NCI-H524 treated with DMSO at 0.1 percent for 48 hours (cell line): ENCODE results near the gene RALGPS2.

Experiments
- DNase-seq: peaks from one replicate; lab custom pipeline; 2025; lab: John Stamatoyannopoulos, UW

Gene RALGPS2

DNA sequence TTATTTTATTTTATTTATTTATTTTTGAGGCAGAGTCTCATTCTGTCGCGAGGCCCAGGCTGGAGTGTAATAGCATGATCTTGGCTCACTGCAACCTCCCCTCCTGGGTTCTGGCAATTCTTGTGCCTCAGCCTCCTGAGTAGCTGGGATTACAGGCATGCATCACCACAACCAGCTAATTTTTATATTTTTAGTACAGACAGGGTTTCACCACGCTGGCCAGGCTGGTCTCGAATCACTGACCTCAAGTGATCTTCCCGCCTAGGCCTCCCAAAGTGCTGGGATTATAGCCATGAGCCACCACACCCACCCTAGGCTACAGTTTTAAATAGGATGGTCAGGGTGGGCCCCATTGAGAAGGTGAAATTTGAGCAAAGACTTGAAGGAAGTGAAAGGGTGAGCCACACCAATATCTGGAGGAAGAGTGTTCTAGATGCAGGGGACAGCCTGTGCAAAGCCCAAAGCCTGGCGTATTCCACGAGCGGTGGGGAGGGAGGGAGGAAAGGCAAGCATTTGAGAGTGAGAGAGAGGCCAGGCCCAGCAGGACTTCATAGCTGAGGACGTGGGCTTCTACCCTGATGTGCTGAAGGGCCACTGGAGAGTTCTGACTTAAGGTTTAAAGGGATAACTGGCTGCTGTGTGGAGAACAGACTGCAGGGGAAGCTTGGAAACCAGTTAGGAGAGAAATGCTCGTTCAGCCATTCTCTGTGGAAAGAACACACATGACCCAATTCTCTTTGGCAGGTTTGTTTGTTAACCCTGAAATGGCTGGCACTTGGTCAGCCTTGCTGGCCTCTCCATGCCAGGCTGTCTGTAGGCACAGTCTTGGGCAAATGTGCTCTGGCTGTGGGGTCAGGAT lies 238.0 kb downstream of the RALGPS2 start:
- no peak for DNase-seq

DNA sequence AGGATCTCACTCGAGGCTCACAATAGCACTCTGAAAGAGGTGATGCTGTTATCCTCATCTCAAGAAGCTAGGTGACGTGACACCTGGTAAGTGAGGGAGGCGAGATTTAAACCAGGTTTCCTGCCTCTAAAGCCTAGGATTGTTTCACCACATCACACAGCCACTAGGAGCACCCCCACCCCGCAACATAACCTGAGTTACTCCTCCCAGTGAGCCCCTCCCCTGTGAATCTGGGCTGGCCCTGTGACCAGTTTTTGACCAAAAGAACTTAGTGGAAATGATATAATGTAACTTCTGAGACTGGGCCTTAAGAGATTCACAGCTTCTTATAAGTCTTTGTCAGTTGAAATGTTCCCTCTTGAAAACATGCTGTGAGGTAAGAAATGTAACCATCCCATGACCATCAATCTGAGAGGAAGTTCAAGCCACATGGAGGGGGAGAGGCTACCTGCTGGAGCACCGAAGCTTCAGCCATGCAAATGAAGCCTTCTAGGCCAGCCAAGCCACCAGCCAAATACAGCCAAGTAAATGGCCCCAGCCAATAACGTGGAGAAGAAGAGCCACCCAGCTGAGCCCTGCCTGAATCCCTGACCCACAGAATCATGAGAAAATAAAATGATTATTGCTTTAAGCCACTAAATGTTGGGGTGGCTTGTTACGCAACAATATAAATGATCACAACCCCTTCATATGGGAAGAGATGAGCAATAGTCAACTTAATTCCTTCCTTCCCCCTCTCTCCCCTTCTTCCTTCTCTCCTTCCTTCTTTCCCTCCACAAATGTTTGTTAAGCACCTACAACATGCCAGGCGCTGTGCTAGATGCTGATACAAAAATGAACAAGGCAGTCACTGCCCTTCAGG lies 239.7 kb downstream of the RALGPS2 start:
- DNase-seq, result no peak

DNA sequence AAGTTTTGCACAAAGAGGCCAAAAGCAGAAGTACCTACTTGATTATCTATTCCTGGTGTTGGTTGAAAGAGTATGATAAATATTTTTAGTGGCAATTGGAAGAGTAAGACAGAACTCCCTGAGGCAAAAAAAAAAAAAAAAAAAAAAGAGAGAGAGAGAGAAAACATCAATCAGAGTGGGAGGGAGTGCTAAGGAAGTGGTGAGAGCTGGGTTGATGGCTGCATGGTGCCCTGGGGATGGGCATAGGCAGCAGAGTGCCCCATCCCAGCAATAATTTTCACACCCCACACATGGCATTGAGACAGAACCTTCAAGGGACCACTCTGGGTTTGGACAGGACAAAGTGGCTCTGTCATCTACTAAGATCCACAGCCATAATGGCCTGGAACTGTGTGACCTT lies 241.3 kb downstream of the RALGPS2 start:
- DNase-seq, result no peak

DNA sequence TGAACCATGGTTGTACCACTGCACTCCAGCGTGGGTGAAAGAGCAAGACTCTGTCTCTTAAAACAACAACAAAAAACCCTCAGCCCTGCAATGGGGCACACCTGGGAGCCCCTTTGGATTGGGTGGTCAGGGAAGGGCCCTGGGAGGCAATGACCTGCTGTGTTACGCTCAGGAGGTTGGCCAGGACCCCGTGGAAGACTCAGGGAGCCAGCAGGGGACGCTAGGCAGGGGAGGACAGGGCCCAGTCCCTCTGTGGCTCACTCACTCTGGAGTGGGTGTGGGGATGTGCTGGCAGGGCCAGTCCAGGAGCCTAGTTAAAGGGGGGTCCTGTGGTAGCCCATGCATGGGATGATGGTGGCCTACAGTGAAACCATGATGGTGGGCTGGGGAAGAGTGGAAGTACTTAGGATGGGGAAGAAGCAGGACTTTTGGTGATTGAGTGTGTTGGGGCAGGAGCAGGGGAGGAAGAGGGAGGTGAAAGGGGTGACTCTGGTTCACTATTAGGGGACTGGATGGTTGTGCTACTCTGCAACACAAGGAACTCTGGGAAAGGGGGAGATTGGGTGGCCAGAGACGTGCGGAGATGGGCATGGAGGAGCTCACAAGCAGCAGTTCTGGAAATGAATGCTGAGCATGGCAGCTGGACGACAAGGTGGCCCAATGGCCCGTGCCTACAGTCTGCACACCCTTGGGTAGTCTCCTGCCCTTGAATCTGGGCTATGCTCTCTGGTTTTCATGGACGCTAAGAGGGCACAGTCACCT lies 244.4 kb downstream of the RALGPS2 start:
- DNase-seq, result no peak

DNA sequence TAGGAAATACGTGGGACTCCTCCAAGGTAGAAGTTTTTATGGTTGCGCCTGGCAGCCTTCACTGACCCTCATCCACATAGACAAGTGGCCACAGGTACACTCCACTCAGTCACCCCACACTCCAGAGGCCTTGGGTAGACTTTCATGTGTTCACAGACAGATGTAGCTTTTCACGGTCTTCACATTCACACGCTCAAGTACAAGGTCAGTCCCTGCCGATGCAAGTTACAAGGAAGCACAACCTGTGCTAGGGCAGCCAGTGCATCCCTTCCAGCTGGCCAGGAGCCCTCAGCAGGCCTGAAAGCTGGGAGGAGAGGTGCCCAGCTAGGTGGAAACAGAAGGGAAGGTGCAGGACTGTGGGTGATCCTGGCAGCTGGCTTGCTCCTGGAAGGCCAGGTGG lies 245.1 kb downstream of the RALGPS2 start:
- no peak for DNase-seq
